ENCODE data around the gene NTN5.

The NTN5 gene

DNA sequence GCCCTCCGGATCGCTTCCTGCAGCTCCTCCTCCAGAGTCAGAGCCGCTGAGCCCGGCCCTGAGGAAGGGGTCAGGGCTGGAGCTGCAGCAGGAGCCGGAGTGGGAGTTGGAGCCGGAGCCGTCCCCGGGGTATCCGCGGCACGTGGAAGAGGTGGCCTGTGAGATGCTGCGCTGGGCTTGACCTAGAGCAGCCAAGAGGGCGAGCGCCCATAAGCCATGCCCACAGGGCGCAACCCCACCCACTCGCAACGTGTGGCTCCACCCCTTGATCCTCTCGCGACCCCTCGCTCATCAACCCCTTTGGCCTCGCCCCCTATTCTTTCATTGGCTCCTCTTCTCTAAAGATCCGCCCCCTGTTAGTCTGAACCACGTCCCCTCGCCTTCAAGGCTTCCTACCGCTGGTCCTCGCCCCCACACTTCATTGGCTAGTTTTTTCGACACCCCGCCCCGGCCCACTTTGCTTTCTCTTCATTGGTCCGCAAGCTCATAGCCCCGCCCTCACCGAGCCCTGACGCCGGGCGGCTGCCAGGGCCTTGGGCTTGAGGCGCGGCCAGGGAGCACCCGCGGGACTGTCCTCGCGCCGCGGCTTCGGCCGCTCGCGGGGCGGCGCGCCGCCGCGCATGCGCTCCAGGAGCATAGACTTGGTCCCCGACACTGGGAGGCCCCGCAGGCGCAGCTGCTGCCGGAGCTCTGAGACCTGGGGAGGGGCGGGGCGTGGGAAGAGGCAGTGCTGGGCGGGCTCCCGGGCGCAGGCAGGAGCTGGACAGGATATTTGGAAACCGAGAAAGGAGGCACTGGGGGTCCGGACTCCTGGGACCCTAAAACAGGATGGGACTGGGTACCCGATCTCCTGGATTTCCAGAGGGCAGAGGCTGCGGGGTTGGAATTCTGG lies 41.3 kb upstream of the NTN5 start:
- Histone ChIP-seq H3K27me3 (replicated peaks; ENCODE audit: control insufficient read depth, insufficient read depth, low read length) (no peaks in the 10 kb centered on the region), H3K4me3 (replicated peaks; ENCODE audit: low read depth, low read length) (peak overlapping the region; percentile 87), H3K36me3 (ENCODE audit: control insufficient read depth, insufficient read depth, low read length) (no peaks in the 10 kb centered on the region)
- TF ChIP-seq, protein P1, sequence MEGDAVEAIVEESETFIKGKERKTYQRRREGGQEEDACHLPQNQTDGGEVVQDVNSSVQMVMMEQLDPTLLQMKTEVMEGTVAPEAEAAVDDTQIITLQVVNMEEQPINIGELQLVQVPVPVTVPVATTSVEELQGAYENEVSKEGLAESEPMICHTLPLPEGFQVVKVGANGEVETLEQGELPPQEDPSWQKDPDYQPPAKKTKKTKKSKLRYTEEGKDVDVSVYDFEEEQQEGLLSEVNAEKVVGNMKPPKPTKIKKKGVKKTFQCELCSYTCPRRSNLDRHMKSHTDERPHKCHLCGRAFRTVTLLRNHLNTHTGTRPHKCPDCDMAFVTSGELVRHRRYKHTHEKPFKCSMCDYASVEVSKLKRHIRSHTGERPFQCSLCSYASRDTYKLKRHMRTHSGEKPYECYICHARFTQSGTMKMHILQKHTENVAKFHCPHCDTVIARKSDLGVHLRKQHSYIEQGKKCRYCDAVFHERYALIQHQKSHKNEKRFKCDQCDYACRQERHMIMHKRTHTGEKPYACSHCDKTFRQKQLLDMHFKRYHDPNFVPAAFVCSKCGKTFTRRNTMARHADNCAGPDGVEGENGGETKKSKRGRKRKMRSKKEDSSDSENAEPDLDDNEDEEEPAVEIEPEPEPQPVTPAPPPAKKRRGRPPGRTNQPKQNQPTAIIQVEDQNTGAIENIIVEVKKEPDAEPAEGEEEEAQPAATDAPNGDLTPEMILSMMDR (IDR thresholded peaks at IDR 0.05; ENCODE audit: insufficient read depth, low read length, poor library complexity, severe bottlenecking): peak; percentile 0
- peak; percentile 100 for DNase-seq (ENCODE audit: extremely low read depth, insufficient read length)

DNA sequence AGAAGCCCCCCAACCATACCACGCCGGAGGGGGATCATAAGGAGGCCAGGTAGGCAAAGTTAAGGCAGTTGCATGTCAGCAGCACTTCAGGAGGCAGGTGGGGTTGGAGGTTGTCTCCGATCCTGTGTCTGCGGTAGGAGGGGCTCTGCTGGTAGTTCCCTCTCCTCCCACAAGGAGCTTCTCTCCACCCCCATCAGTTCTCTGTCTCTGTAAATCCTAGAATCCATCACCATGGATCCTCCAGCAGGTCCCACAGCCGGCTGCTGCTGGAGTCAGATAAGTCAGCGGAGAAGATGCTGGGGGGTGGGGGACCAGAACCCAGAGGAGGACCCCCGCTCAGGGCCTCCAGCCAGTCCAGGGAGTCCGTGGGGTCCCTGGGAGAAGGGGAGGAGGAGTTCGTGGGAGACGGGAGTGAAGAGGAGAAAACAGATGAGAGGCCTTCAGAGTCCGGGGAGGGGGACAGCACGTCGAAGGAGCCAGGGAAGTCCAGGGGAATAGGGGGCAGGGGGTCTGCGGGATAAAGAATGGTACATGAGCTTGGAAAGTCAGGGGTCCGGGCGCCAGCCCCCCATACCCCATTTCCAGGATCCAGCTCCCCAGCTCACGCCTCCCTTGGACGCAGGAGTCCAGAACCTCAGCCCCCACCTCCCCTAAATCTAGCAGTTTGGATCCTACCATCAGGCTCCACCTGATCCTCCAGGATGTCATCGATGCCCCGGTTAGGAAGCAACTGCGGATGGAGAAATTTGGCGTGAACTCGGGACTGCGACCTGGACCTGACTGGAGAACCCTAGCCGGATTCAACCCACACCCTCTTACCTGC lies 40.4 kb upstream of the NTN5 start:
- Histone ChIP-seq H3K27me3 (replicated peaks; ENCODE audit: control insufficient read depth, insufficient read depth, low read length) (no peaks in the 10 kb centered on the region), H3K4me3 (replicated peaks; ENCODE audit: low read depth, low read length) (peak overlapping the region; percentile 87), H3K36me3 (ENCODE audit: control insufficient read depth, insufficient read depth, low read length) (no peaks in the 10 kb centered on the region)
- TF ChIP-seq, protein P1 (IDR thresholded peaks at IDR 0.05; ENCODE audit: insufficient read depth, low read length, poor library complexity, severe bottlenecking): no peak
- no peak for DNase-seq (ENCODE audit: extremely low read depth, insufficient read length)

DNA sequence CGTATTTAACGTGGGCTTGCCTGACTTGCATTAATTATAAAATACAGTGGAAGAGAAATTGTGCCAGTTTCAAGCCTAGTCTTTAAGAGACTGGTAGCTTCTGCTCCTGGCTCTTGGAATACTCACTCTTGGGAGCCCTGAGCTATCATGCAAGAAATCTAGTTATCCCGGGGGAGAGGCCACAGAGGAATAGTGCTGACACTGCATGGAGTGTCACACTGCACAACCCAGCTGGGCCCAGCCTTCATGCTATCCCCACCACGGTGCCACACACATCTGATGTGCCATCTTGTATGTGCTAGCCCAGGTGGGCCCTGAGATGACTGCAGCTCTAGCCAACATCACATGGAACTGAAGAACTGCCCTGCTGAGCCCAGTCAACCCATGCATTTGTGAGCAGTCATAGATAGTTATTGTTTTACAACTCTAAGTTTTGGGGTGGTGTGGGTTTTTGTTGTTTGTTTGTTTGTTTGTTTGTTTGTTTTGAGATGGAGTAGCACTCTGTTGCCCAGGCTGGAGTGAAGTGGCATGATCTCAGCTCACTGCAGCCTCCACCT lies 38.4 kb upstream of the NTN5 start:
- no peaks in the 10 kb centered on the region for H3K36me3 ChIP-seq (ENCODE audit: control insufficient read depth, insufficient read depth, low read length)
- no peaks in the 10 kb centered on the region for H3K27me3 ChIP-seq (replicated peaks; ENCODE audit: control insufficient read depth, insufficient read depth, low read length)
- no peak overlapping the region for H3K4me3 ChIP-seq (replicated peaks; ENCODE audit: low read depth, low read length)
- TF ChIP-seq, protein P1 (IDR thresholded peaks at IDR 0.05; ENCODE audit: insufficient read depth, low read length, poor library complexity, severe bottlenecking): no peak
- DNase-seq (ENCODE audit: extremely low read depth, insufficient read length): no peak

DNA sequence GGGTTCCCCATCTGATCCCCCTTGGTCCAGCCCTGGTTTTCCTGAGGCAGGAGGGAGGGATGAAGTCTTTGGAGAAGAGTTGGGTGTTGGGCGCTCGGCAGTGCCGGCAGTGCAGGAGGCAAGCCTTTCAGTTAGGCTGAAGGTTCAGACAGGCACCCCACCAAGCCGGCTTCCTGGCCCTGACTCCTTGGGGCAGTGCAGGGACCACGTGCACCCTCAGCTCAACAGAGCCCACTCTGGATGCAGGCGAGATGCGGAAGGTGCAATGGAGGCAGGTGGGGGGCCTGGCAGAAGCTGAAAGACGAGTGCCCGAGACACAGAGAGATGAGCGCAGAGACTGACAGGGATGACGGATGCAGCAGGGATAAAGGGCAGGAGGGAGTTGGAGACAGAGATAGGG lies 35.7 kb upstream of the NTN5 start:
- no peaks in the 10 kb centered on the region for H3K36me3 ChIP-seq (ENCODE audit: control insufficient read depth, insufficient read depth, low read length)
- TF ChIP-seq, protein P1 (IDR thresholded peaks at IDR 0.05; ENCODE audit: insufficient read depth, low read length, poor library complexity, severe bottlenecking): no peak
- H3K27me3 ChIP-seq (replicated peaks; ENCODE audit: control insufficient read depth, insufficient read depth, low read length): no peaks in the 10 kb centered on the region
- no peak for DNase-seq (ENCODE audit: extremely low read depth, insufficient read length)
- no peak overlapping the region for H3K4me3 ChIP-seq (replicated peaks; ENCODE audit: low read depth, low read length)

DNA sequence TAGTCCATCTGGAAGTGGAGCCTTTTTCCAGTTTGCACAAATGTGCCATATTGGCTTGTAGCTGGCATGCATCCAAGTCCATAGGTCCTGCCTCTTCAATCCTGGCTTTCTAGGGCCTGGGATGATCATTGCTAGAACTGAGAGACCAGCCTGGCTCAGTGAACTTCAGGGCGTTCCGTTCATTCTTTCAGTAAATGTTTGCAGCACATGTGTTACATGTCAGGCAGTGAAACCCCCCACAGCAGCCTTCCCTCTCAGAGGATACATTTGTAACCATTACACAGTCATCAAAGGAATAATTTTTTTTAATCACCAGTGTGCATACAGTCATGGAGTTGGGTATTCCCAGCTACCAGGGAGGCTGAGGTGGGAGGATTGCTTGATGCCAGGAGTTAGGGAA lies 32.6 kb upstream of the NTN5 start:
- TF ChIP-seq, protein P1 (IDR thresholded peaks at IDR 0.05; ENCODE audit: insufficient read depth, low read length, poor library complexity, severe bottlenecking): no peak
- Histone ChIP-seq H3K4me3 (replicated peaks; ENCODE audit: low read depth, low read length) (no peak overlapping the region), H3K36me3 (ENCODE audit: control insufficient read depth, insufficient read depth, low read length) (no peaks in the 10 kb centered on the region), H3K27me3 (replicated peaks; ENCODE audit: control insufficient read depth, insufficient read depth, low read length) (no peaks in the 10 kb centered on the region)
- no peak for DNase-seq (ENCODE audit: extremely low read depth, insufficient read length)

Data from GM06990 (cell line).